ENCODE data around the gene PHOSPHO2. TPM values are rescaled to one million over a fixed set of nuclear protein-coding genes. Genes with fewer than 3 reads are reported as not detected.

Gene PHOSPHO2
- total RNA-seq, 1 experiment from 2014 or later: 5.0 TPM

DNA sequence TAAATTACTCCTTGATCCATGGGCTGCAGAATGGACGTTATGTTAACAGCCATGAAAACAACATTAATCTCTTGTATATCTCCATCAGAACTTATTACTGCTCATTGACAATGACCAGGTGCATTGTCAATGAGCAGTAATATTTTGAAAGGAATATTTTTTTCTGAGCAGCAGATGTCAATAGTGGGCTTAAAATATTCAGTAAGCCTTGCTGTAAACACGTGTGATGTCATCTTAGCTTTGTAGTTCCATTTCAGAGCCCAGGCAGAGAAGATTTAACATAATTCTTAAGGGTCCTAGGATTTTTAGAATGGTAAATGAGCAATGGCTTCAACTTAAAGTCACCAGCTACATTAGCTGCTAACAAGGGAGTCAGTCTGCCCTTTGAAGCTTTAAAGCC is 26.7 kb upstream of the PHOSPHO2 start:
- BruUV-seq (replicated peaks): no TSS peak
- Mint-ChIP-seq H3K27ac (ENCODE audit: unreplicated experiment) (no peak overlapping the region), H3K9me3 (ENCODE audit: unreplicated experiment) (no peaks in the 10 kb centered on the region), H3K4me3 (ENCODE audit: unreplicated experiment) (no peak overlapping the region), H3K27me3 (ENCODE audit: insufficient read depth, unreplicated experiment) (no peaks in the 10 kb centered on the region), H3K4me1 (ENCODE audit: low read depth, unreplicated experiment) (no peaks in the 10 kb centered on the region), H3K36me3 (ENCODE audit: insufficient read depth, unreplicated experiment) (no peaks in the 10 kb centered on the region)
- Histone ChIP-seq H3K4me3 (ENCODE audit: low read depth, low read length) (no peak overlapping the region), H3K4me1 (no peaks in the 10 kb centered on the region), H3K36me3 (ENCODE audit: control insufficient read depth, insufficient read depth, low read length) (no peaks in the 10 kb centered on the region), H3K9me3 (no peaks in the 10 kb centered on the region), H3K27me3 (replicated peaks; ENCODE audit: control insufficient read depth, insufficient read depth, low read length) (no peaks in the 10 kb centered on the region)
- ChIA-PET POLR2A (no interaction called here), CTCF (no interaction called here)
- TF ChIP-seq, protein P1, sequence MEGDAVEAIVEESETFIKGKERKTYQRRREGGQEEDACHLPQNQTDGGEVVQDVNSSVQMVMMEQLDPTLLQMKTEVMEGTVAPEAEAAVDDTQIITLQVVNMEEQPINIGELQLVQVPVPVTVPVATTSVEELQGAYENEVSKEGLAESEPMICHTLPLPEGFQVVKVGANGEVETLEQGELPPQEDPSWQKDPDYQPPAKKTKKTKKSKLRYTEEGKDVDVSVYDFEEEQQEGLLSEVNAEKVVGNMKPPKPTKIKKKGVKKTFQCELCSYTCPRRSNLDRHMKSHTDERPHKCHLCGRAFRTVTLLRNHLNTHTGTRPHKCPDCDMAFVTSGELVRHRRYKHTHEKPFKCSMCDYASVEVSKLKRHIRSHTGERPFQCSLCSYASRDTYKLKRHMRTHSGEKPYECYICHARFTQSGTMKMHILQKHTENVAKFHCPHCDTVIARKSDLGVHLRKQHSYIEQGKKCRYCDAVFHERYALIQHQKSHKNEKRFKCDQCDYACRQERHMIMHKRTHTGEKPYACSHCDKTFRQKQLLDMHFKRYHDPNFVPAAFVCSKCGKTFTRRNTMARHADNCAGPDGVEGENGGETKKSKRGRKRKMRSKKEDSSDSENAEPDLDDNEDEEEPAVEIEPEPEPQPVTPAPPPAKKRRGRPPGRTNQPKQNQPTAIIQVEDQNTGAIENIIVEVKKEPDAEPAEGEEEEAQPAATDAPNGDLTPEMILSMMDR (IDR thresholded peaks at IDR 0.05; ENCODE audit: insufficient read depth in 1 of 2, low read depth in 1 of 2, low read length in 1 of 2, severe bottlenecking in 1 of 2, unreplicated experiment in 1 of 2): no peak
- intact Hi-C loops (cut with micrococcal nuclease; ENCODE audit: unreplicated experiment): no loop called here
- no peak for DNase-seq

DNA sequence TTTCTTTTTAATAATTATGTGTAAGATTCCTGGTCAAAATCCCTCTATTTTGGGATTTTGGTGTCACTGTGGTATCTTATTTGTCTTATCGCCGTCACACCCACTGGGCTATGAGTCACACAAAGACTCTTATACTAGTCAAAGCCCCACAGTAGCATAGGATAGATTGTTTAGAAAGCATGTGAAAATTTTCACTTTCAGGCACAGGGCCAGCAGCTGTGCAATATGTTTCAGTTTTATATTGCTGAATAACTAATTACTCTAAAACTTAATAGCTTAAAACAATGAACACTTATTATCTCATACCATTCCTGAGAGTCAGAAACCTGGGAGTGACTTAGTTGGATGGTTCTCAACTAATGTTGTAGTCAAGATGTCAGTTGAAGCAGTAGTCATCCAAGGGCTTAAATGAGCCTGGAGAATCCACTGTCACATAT is 24.0 kb upstream of the PHOSPHO2 start:
- Mint-ChIP-seq H3K36me3 (ENCODE audit: insufficient read depth, unreplicated experiment) (no peaks in the 10 kb centered on the region), H3K4me1 (ENCODE audit: low read depth, unreplicated experiment) (no peaks in the 10 kb centered on the region), H3K27ac (ENCODE audit: unreplicated experiment) (no peak overlapping the region), H3K9me3 (ENCODE audit: unreplicated experiment) (no peaks in the 10 kb centered on the region), H3K27me3 (ENCODE audit: insufficient read depth, unreplicated experiment) (no peaks in the 10 kb centered on the region), H3K4me3 (ENCODE audit: unreplicated experiment) (no peak overlapping the region)
- ChIA-PET POLR2A (no interaction called here), CTCF (no interaction called here)
- no peak for DNase-seq
- intact Hi-C loops (cut with micrococcal nuclease; ENCODE audit: unreplicated experiment): no loop called here
- H3K4me3 ChIP-seq (ENCODE audit: low read depth, low read length): no peak overlapping the region
- no peaks in the 10 kb centered on the region for H3K27me3 ChIP-seq (replicated peaks; ENCODE audit: control insufficient read depth, insufficient read depth, low read length)
- no peaks in the 10 kb centered on the region for H3K4me1 ChIP-seq
- no peaks in the 10 kb centered on the region for H3K36me3 ChIP-seq (ENCODE audit: control insufficient read depth, insufficient read depth, low read length)
- no peaks in the 10 kb centered on the region for H3K9me3 ChIP-seq
- no TSS peak for BruUV-seq (replicated peaks)
- TF ChIP-seq, protein P1 (IDR thresholded peaks at IDR 0.05; ENCODE audit: insufficient read depth in 1 of 2, low read depth in 1 of 2, low read length in 1 of 2, severe bottlenecking in 1 of 2, unreplicated experiment in 1 of 2): no peak

DNA sequence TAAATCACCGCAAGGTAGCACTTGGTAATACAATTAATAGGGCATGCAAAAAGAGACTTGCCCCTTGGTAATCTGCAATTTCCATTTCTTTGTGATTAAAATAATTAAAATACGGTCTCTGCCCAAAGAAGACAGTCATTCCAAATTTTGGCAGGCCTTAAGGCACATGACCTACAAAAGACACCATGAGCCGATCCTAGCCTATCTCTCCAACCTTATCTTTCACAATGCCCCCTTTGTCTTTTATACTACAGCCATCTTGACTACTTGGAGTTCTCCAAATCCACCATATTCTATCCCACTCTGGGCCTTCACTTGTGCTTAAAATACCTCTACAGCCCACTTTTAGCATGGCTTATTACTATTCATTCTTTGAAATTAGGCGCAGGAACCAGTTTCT is 23.3 kb upstream of the PHOSPHO2 start:
- no peak overlapping the region for H3K27ac Mint-ChIP-seq (ENCODE audit: unreplicated experiment)
- Histone ChIP-seq H3K4me1 (no peaks in the 10 kb centered on the region), H3K27me3 (replicated peaks; ENCODE audit: control insufficient read depth, insufficient read depth, low read length) (no peaks in the 10 kb centered on the region), H3K36me3 (ENCODE audit: control insufficient read depth, insufficient read depth, low read length) (no peaks in the 10 kb centered on the region), H3K4me3 (ENCODE audit: low read depth, low read length) (no peak overlapping the region), H3K9me3 (no peaks in the 10 kb centered on the region)
- TF ChIP-seq, protein P1 (IDR thresholded peaks at IDR 0.05; ENCODE audit: insufficient read depth in 1 of 2, low read depth in 1 of 2, low read length in 1 of 2, severe bottlenecking in 1 of 2, unreplicated experiment in 1 of 2): no peak
- BruUV-seq (replicated peaks): no TSS peak
- no peaks in the 10 kb centered on the region for H3K27me3 Mint-ChIP-seq (ENCODE audit: insufficient read depth, unreplicated experiment)
- POLR2A ChIA-PET: no interaction called here
- no peak for DNase-seq
- H3K36me3 Mint-ChIP-seq (ENCODE audit: insufficient read depth, unreplicated experiment): no peaks in the 10 kb centered on the region
- CTCF ChIA-PET: no interaction called here
- H3K4me3 Mint-ChIP-seq (ENCODE audit: unreplicated experiment): no peak overlapping the region
- H3K4me1 Mint-ChIP-seq (ENCODE audit: low read depth, unreplicated experiment): no peaks in the 10 kb centered on the region
- intact Hi-C loops (cut with micrococcal nuclease; ENCODE audit: unreplicated experiment): no loop called here
- H3K9me3 Mint-ChIP-seq (ENCODE audit: unreplicated experiment): no peaks in the 10 kb centered on the region

Data from Caco-2 (cell line).